ENCODE results near the gene MAPKBP1. TPM values are rescaled to one million over a fixed set of nuclear protein-coding genes. Genes with fewer than 3 reads are reported as not detected.

The MAPKBP1 gene
- total RNA-seq, 3 donors from 2014 or later: 11.5 to 29.3 (median 24.3) TPM

DNA sequence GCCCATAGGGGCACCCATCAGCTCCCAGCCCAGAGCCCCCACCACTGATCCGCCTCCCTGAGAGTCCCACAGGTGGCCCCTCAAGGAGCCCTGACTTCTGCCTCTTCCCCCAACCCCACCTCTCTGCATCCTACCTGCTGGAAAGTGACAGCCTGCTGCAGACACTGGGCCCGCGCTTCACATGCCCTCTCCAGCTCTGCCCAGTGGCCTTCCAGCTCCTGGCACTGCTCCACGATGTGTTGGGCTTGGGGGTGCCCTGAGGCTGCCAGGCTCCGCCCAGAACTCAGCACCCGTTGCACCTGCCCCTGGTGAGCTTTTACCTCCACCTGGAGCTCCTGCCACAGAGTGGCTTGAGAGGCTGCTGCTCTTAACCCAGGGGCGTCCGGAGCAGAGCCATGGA lies 99.4 kb downstream of the MAPKBP1 start:
- TF ChIP-seq POLR2AphosphoS5 (IDR thresholded peaks at IDR 0.05): no peak
- TF ChIP-seq CTCF (IDR thresholded peaks at IDR 0.05): no peak
- TF ChIP-seq POLR2A (IDR thresholded peaks at IDR 0.05): no peak
- Histone ChIP-seq H3K4me1 (peaks cover 0 to 7% of the 10 kb centered on the region in 2 donors), H3K27me3 (no peaks in the 10 kb centered on the region), H3K9me3 (no peaks in the 10 kb centered on the region), H3K36me3 (no peaks in the 10 kb centered on the region), H3K4me3 (no peak overlapping the region), H3K27ac (no peak overlapping the region)
- intact Hi-C loops (cut with DNase I; ENCODE audit: low total_unique reads): no loop called here
- no peak for DNase-seq (ENCODE audit: low spot score in 2 of 2)

DNA sequence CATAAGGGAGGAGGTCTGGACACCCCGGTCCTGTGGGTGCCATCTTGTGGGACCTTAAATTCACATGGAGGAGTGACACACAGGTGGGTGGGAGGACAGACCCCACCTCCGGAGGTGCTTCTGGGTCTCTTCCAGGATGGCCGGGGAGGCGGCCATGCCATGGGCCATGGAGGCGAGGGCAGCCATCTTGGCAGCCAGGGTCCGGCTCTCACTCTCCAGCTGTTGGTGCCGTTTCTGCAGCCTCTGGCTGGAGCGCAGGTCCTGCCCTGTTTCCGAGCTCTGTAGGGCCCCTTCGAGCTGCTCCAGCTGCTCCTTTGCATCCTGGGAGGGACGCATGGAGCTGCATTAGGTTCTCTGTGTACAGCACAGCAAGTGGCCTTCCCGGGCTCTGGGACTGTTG lies 100.5 kb downstream of the MAPKBP1 start:
- H3K9me3 ChIP-seq: no peaks in the 10 kb centered on the region
- H3K36me3 ChIP-seq: no peaks in the 10 kb centered on the region
- H3K4me1 ChIP-seq: peaks cover 0 to 7% of the 10 kb centered on the region in 2 donors
- DNase-seq (ENCODE audit: low spot score in 2 of 2): no peak
- intact Hi-C loops (cut with DNase I; ENCODE audit: low total_unique reads): no loop called here
- H3K4me3 ChIP-seq: no peak overlapping the region
- TF ChIP-seq CTCF (IDR thresholded peaks at IDR 0.05): no peak
- TF ChIP-seq POLR2A (IDR thresholded peaks at IDR 0.05): no peak
- TF ChIP-seq POLR2AphosphoS5 (IDR thresholded peaks at IDR 0.05): no peak
- no peak overlapping the region for H3K27ac ChIP-seq
- no peaks in the 10 kb centered on the region for H3K27me3 ChIP-seq

GRCh38 chr15:41876007-41876406 lies 101.7 kb downstream of the MAPKBP1 start:
- Histone ChIP-seq H3K36me3 (no peaks in the 10 kb centered on the region), H3K27ac (no peak overlapping the region), H3K4me1 (peaks cover 0 to 7% of the 10 kb centered on the region in 2 donors), H3K27me3 (no peaks in the 10 kb centered on the region), H3K4me3 (no peak overlapping the region), H3K9me3 (no peaks in the 10 kb centered on the region)
- TF ChIP-seq CTCF (IDR thresholded peaks at IDR 0.05): no peak
- no peak for TF ChIP-seq POLR2A (IDR thresholded peaks at IDR 0.05)
- no peak for TF ChIP-seq POLR2AphosphoS5 (IDR thresholded peaks at IDR 0.05)
- DNase-seq (ENCODE audit: low spot score in 2 of 2): no peak
- intact Hi-C loops (cut with DNase I; ENCODE audit: low total_unique reads): no loop called here

DNA sequence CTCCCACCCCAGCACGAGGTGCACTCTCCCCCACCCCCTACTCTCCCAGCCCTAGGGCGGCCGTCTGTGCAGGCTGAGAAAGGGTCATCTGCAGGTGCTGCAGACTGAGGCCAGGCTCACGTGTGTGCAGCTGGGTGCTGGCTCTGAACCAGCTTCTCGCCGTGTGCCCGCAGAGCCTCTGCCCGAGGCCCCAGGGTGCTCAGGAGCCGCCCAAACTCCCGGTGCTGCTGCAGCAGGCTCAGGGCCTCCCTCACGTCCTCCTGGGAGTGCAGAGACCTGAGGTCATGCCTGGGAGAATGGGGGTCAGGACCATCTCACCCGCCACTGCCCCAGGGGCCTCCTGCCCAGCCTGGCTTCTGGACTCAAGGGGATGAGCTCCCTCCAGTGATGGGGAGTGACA lies 102.4 kb downstream of the MAPKBP1 start:
- no peak for DNase-seq (ENCODE audit: low spot score in 2 of 2)
- intact Hi-C loops (cut with DNase I; ENCODE audit: low total_unique reads): no loop called here

More for the DNA sequence above, 102.4 kb downstream of the MAPKBP1 start:
- Histone ChIP-seq H3K36me3 (no peaks in the 10 kb centered on the region), H3K27me3 (no peaks in the 10 kb centered on the region), H3K4me3 (no peak overlapping the region), H3K9me3 (no peaks in the 10 kb centered on the region), H3K27ac (no peak overlapping the region), H3K4me1 (peaks cover 0 to 7% of the 10 kb centered on the region in 2 donors)
- no peak for TF ChIP-seq POLR2AphosphoS5 (IDR thresholded peaks at IDR 0.05)
- TF ChIP-seq CTCF (IDR thresholded peaks at IDR 0.05): no peak
- no peak for TF ChIP-seq POLR2A (IDR thresholded peaks at IDR 0.05)

Other genes starting within 250 kb of the MAPKBP1 start
- 10 to 100 TPM; 22.7 to 28.2 (median 27.1) TPM for gene RPAP1, start 230.2 kb upstream of the MAPKBP1 start, total RNA-seq
- 10 to 100 TPM in 1 of 3 donors, 1 to 10 TPM in 2; 6.9 to 36.8 (median 8.8) TPM for gene TYRO3, start 215.3 kb upstream of the MAPKBP1 start, total RNA-seq
- 10 to 100 TPM; 37.8 to 70.2 (median 65.9) TPM for gene MGA, start 114.1 kb upstream of the MAPKBP1 start, total RNA-seq
- 10 to 100 TPM in 1 of 3 donors, 1 to 10 TPM in 2; 7.8 to 20.8 (median 8.8) TPM for gene JMJD7, start 53.6 kb downstream of the MAPKBP1 start, total RNA-seq
- gene PLA2G4B, start 64.4 kb downstream of the MAPKBP1 start, total RNA-seq: 10 to 100 TPM in 2 of 3 donors, 1 to 10 TPM in 1; 3.2 to 11.0 (median 10.2) TPM
- 1 to 10 TPM in 2 of 3 donors, under 1 TPM in 1; 0.16 to 2.3 (median 2.0) TPM for gene SPTBN5, start 119.6 kb downstream of the MAPKBP1 start, total RNA-seq
- 10 to 100 TPM; 30.2 to 30.5 (median 30.4) TPM for gene EHD4, start 198.1 kb downstream of the MAPKBP1 start, total RNA-seq
- not detected for gene PLA2G4E, start 246.6 kb downstream of the MAPKBP1 start, total RNA-seq